K562 (cell line): ENCODE data around the gene PAX2. TPM values are rescaled to one million over a fixed set of nuclear protein-coding genes. Genes with fewer than 3 reads are reported as not detected.

Source experiments
- ATAC-seq: fragments of 200-7000 bp; cut with Tn5 transposase; 3 replicates; pipeline ENCODE4 v1.9.1; 2020; ENCODE audit warnings: moderate library complexity
- BruUV-seq: library from RNA; stranded (reverse); fragments of 400-500 nt; replicated peaks from 2 replicates; lab custom pipeline; 2021; lab: Mats Ljungman, UMichigan
- CTCF ChIA-PET: fragments of 300-600 bp; formaldehyde crosslinking; extraction: SDS; loops from one replicate; lab custom pipeline; 2021; ENCODE audit warnings: low intra/inter-chr PET ratio; lab: Yijun Ruan, JAX
- POLR2A ChIA-PET: fragments of 300-600, 350-650 bp; sonication (Branson Sonifier 250); formaldehyde crosslinking; extraction: SDS; loops from one replicate; lab custom pipeline; 2021; ENCODE audit warnings: antibody characterized with exemption, inconsistent platforms; lab: Yijun Ruan, JAX
- DNase-seq, 4 experiments: peaks; one replicate each; pipeline versions ENCODE4 v3.0.0 to v3.0.0-alpha.2; 2011 to 2018; ENCODE audit warnings: low spot score in 3 of 4, mixed read lengths in 3 of 4; ENCODE audit errors: extremely low read depth in 1 of 4
- FAIRE-seq: peaks from 2 replicates; lab custom pipeline; 2011; peaks lifted over from hg19 to GRCh38; lab: Jason Lieb, UNC
- H2AFZ ChIP-seq: 2 replicates; pipeline ENCODE4 v1.6.0; 2011; ENCODE audit warnings: low read depth, low read length, control low read depth, inconsistent platforms
- H3K27ac ChIP-seq: fragments of 200-600 bp; 3 replicates; pipeline ENCODE4 v1.8.0; 2011; ENCODE audit warnings: low read depth, mild to moderate bottlenecking, control low read depth, inconsistent platforms, low read length, moderate library complexity, mixed read lengths; ENCODE audit errors: extremely low read depth
- H3K27me3 ChIP-seq, 2 experiments: fragments of 300-600 bp in 1 of 2; 2 replicates in 1 of 2; 3 replicates in 1 of 2; pipeline versions ENCODE4 v1.6.0 to v1.8.0; 2011; ENCODE audit warnings: inconsistent platforms in 2 of 2, low read length in 2 of 2, mild to moderate bottlenecking in 1 of 2, mixed read lengths in 1 of 2, moderate library complexity in 1 of 2; ENCODE audit not compliant: control insufficient read depth in 2 of 2, insufficient read depth in 2 of 2
- H3K36me3 ChIP-seq: fragments of 300-600 bp; 3 replicates; pipeline ENCODE4 v1.8.0; 2011; ENCODE audit warnings: mild to moderate bottlenecking, low read length, inconsistent platforms; ENCODE audit not compliant: control insufficient read depth, insufficient read depth
- H3K4me1 ChIP-seq, 2 experiments: fragments of 200-600 bp in 1 of 2; replicated peaks in 1 of 2; 2 replicates in 1 of 2; 3 replicates in 1 of 2; pipeline versions ENCODE4 v1.5.1 to v1.8.0; 2011; ENCODE audit warnings: inconsistent platforms in 2 of 2, low read length in 2 of 2, mild to moderate bottlenecking in 1 of 2, mixed read lengths in 1 of 2, moderate library complexity in 1 of 2; ENCODE audit not compliant: control insufficient read depth in 2 of 2, insufficient read depth in 2 of 2
- H3K4me2 ChIP-seq: 2 replicates; pipeline ENCODE4 v1.6.1; 2011; ENCODE audit warnings: low read length, control low read depth, inconsistent platforms, mixed read lengths; ENCODE audit not compliant: insufficient read depth
- H3K4me3 ChIP-seq: fragments of 200-600 bp; sonication (generic), shearing (Covaris generic); 2 replicates; pipeline ENCODE4 v1.5.1; 2016; ENCODE audit warnings: control low read depth, inconsistent platforms
- H3K79me2 ChIP-seq: fragments of 200-600 bp; 3 replicates; pipeline ENCODE4 v1.8.0; 2011; ENCODE audit warnings: low read length, inconsistent platforms; ENCODE audit not compliant: control insufficient read depth, insufficient read depth
- H3K9ac ChIP-seq, 2 experiments: 2 replicates each; pipeline versions ENCODE4 v1.6.0 to v1.6.1; 2011; ENCODE audit warnings: low read depth in 2 of 2, low read length in 2 of 2, control low read depth in 1 of 2, inconsistent platforms in 1 of 2, mild to moderate bottlenecking in 1 of 2, mixed read lengths in 1 of 2; ENCODE audit not compliant: insufficient read depth in 1 of 2
- H3K9me1 ChIP-seq: one replicate; pipeline ENCODE4 v1.6.0; 2011; ENCODE audit warnings: inconsistent platforms, mild to moderate bottlenecking, low read length, moderate library complexity; ENCODE audit not compliant: control insufficient read depth, insufficient read depth
- H3K9me3 ChIP-seq: replicated peaks from 2 replicates; pipeline ENCODE4 v1.5.1; 2011; ENCODE audit warnings: low read depth, low read length, inconsistent platforms; ENCODE audit not compliant: control insufficient read depth, insufficient read depth
- H4K20me1 ChIP-seq: replicated peaks from 2 replicates; pipeline ENCODE4 v1.6.1; 2011; ENCODE audit warnings: low read length, inconsistent platforms, mixed read lengths; ENCODE audit not compliant: control insufficient read depth, insufficient read depth
- CEBPB ChIP-seq: fragments of 450-650 bp; IDR thresholded peaks from 2 replicates; pipeline ENCODE4 v1.6.1; 2016; ENCODE audit warnings: missing genetic modification characterization, missing compliant biosample characterization
- CTCF ChIP-seq, 3 experiments: IDR thresholded peaks in 2 of 3; conservative IDR thresholded peaks in 1 of 3; 2 replicates each; pipeline ENCODE4 v1.5.1; 2011 to 2012; ENCODE audit warnings: low read length in 3 of 3, mild to moderate bottlenecking in 3 of 3, control low read depth in 2 of 3, improper control_type of control experiment in 1 of 3, inconsistent platforms in 1 of 3, low read depth in 1 of 3, mixed read lengths in 1 of 3, moderate library complexity in 1 of 3; ENCODE audit not compliant: insufficient read depth in 2 of 3
- DEAF1 ChIP-seq: fragments of 450-650 bp; formaldehyde crosslinking; IDR thresholded peaks from 2 replicates; pipeline ENCODE4 v1.4.0; 2020; ENCODE audit warnings: mild to moderate bottlenecking, moderate library complexity
- FOXK2 ChIP-seq, 2 experiments: fragments of 450-650 bp; IDR thresholded peaks in 1 of 2; conservative IDR thresholded peaks in 1 of 2; 2 replicates each; pipeline ENCODE4 v1.6.1; 2016; ENCODE audit warnings: low read depth in 2 of 2, mild to moderate bottlenecking in 1 of 2
- PML ChIP-seq: IDR thresholded peaks from 2 replicates; pipeline ENCODE4 v1.6.1; 2012; ENCODE audit warnings: low read length, inconsistent platforms
- RAD21 ChIP-seq, 2 experiments: fragments of 250-450 bp in 1 of 2; fragments of 450-650 bp in 1 of 2; sonication (Bioruptor Pico) in 1 of 2; formaldehyde crosslinking in 1 of 2; IDR thresholded peaks in 1 of 2; conservative IDR thresholded peaks in 1 of 2; 2 replicates each; pipeline versions ENCODE4 v1.4.0 to v1.8.0; 2020 to 2022; ENCODE audit warnings: mild to moderate bottlenecking in 2 of 2, moderate library complexity in 1 of 2
- RBM39 ChIP-seq: fragments of 200-400 bp; formaldehyde crosslinking; optimal IDR thresholded peaks from 2 replicates; pipeline ENCODE3; 2018; ENCODE audit warnings: low read depth, low read length
- SMC3 ChIP-seq: conservative IDR thresholded peaks from 2 replicates; pipeline ENCODE4 v1.6.1; 2011; ENCODE audit warnings: low read depth, low read length, improper control_type of control experiment; ENCODE audit not compliant: insufficient read depth
- TARDBP ChIP-seq: fragments of 450-650 bp; IDR thresholded peaks from 2 replicates; pipeline ENCODE4 v1.6.1; 2016
- ZFP1 ChIP-seq: fragments of 450-650 bp; formaldehyde crosslinking; IDR thresholded peaks from 2 replicates; pipeline ENCODE4 v1.4.0; 2020; ENCODE audit warnings: mild to moderate bottlenecking, mixed read lengths
- ZNF592 ChIP-seq: fragments of 450-650 bp; IDR thresholded peaks from 2 replicates; pipeline ENCODE4 v1.6.1; 2017; ENCODE audit warnings: antibody characterized with exemption, mild to moderate bottlenecking
- WGBS: fragments of 100-300 bp; shearing (Covaris generic); methylation state at CpG from one replicate; pipeline ENCODE4 v1.1.6; 2016; ENCODE audit warnings: low coverage, mixed read lengths; ENCODE audit not compliant: insufficient coverage; ENCODE audit errors: missing lambda C conversion rate; 5-methylcytosine and 5-hydroxymethylcytosine counted together
- in situ Hi-C: fragments of 300-500 bp; cut with MboI; formaldehyde crosslinking; loops from 4 replicates; pipeline ENCODE4 v1.15.0; 2018; ENCODE audit warnings: inconsistent platforms, mixed read lengths
- intact Hi-C: fragments of 100-400 bp; cut with micrococcal nuclease; formaldehyde crosslinking; loops from 2 replicates; pipeline ENCODE4 v1.14.2; 2022
- polyA plus RNA-seq, 8 experiments: library from polyadenylated mRNA; depleted of rRNA in 4 of 8; stranded (reverse) in 5 of 8; unstranded in 3 of 8; fragments of >200 nt; fragmentation: Nextera tagmentation in 2 of 8; fragmentation: Illumina TruSeq in 1 of 8; extraction: Ambion mirVana in 2 of 8; extraction: Trizol in 1 of 8; gene quantifications; 2 replicates each; pipeline versions ENCODE4 v1.2.1 to v1.2.3, GENCODE V29; 2011 to 2014; ENCODE audit warnings: inconsistent platforms in 1 of 8, missing spikeins in 1 of 8
- total RNA-seq, 7 experiments: library from RNA; depleted of rRNA in 6 of 7; stranded (reverse); fragments of >200 nt in 6 of 7; fragmentation: Illumina TruSeq in 2 of 7; extraction: Trizol in 2 of 7; gene quantifications; 2 replicates each; pipeline versions ENCODE4 v1.2.1 to v1.2.3, GENCODE V29; 2011 to 2021; ENCODE audit warnings: low replicate concordance in 1 of 7

Gene PAX2
- total and polyA plus RNA-seq, 9 of the 15 experiments (the other 6 are each of a cell fraction or from before 2014, with no cell fraction given) = not detected

- Histone ChIP-seq H3K9ac (no peak overlapping the region), H3K79me2 (no peaks in the 10 kb centered on the region), H3K4me1 (peaks cover 0 to 29% of the 10 kb centered on the region in 2 experiments; a peak in 2 of 5 replicates), H3K27me3 (peaks cover 19 to 75% of the 10 kb centered on the region in 2 experiments; a peak in 4 of 5 replicates), H3K36me3 (no peaks in the 10 kb centered on the region), H4K20me1 (peaks cover 11% of the 10 kb centered on the region; the same call in 1 of the 2 replicates), H3K9me1 (no peaks in the 10 kb centered on the region), H2AFZ (no peak overlapping the region), H3K4me3 (no peak overlapping the region), H3K27ac (no peak overlapping the region), H3K9me3 (no peaks in the 10 kb centered on the region), H3K4me2 (no peak overlapping the region)
- DNase-seq (peak; percentile 64 to 70 (median 66)), FAIRE-seq (peak; percentile 82), ATAC-seq (peak; percentile 90)
- no TSS peak for BruUV-seq
- ChIA-PET CTCF (interaction anchor here (0.6 to 3.1 kb wide), 3 partner anchors 15 to 181 kb away, joined by 3 to 16 read pairs (median 4); no protein-coding TSS in a partner anchor), POLR2A (no interaction called here)
- intact Hi-C loops (loop anchor here (2.0 to 5.0 kb wide), 2 partner anchors 71 to 181 kb away; no protein-coding TSS in a partner anchor), in situ Hi-C loops (loop anchor here (5.0 kb wide), 1 partner anchor 181 kb away; no protein-coding TSS in a partner anchor)
- 0% methylated on average over 14 of the region's 16 CpGs for WGBS
- no peak for TF ChIP-seq CEBPB (tag)
- peak; percentile 57 to 76 for TF ChIP-seq RAD21 (CRISPR knock-in tag; conservative IDR thresholded peaks at IDR 0.05 in 1 of 2, IDR thresholded peaks at IDR 0.05 in 1 of 2)
- no peak for TF ChIP-seq ZFP1 (CRISPR knock-in tag)
- TF ChIP-seq RBM39 = no peak
- TF ChIP-seq ZNF592 = no peak
- TF ChIP-seq DEAF1 (CRISPR knock-in tag) = 0 out of 2 replicates have a peak, but pooled peaks have one; percentile 35
- peak; percentile 70 to 78 (median 72) for TF ChIP-seq CTCF (IDR thresholded peaks at IDR 0.05 in 2 of 3, conservative IDR thresholded peaks at IDR 0.05 in 1 of 3; ENCODE audit: insufficient read depth in 2 of 3, low read depth in 1 of 3, low read length in 3 of 3)
- no peak for TF ChIP-seq TARDBP
- TF ChIP-seq SMC3 = peak; percentile 34
- no peak for TF ChIP-seq PML
- TF ChIP-seq FOXK2 (conservative IDR thresholded peaks at IDR 0.05 in 1 of 2, IDR thresholded peaks at IDR 0.05 in 1 of 2; ENCODE audit: low read depth in 2 of 2) = no peak
Measured at GRCh38 chr10:100743626-100744135, 1.7 kb upstream of the PAX2 start.
